Endothelial cell of umbilical vein (primary cell): ENCODE results near the gene FIBCD1. TPM values are rescaled to one million over a fixed set of nuclear protein-coding genes. Genes with fewer than 3 reads are reported as not detected.

Experiments
- BruUV-seq: library from RNA; stranded (reverse); fragments of 400-500 nt; replicated peaks from 2 replicates; lab custom pipeline; 2021; lab: Mats Ljungman, UMichigan
- CTCF ChIA-PET: fragments of 300-600, 350-600 bp; sonication (Branson Sonifier 250); formaldehyde crosslinking; loops from one replicate; lab custom pipeline; 2021; ENCODE audit warnings: antibody characterized with exemption, inconsistent platforms; lab: Charles Lee
- POLR2A ChIA-PET: fragments of 300-600, 350-600 bp; sonication (Branson Sonifier 250); formaldehyde crosslinking; loops from one replicate; lab custom pipeline; 2021; ENCODE audit warnings: antibody characterized with exemption, inconsistent platforms; lab: Charles Lee
- DNase-seq: peaks from one replicate; pipeline ENCODE4 v3.0.0-alpha.2; 2011; ENCODE audit warnings: low read depth, low spot score
- FAIRE-seq: peaks from 2 replicates; lab custom pipeline; 2011; peaks lifted over from hg19 to GRCh38; lab: Jason Lieb, UNC
- H2AFZ ChIP-seq: 2 replicates; pipeline ENCODE4 v1.6.0; 2012; ENCODE audit warnings: low read depth, low read length, control low read depth, inconsistent platforms
- H3K27ac ChIP-seq: 2 replicates; pipeline ENCODE4 v1.5.1; 2011; ENCODE audit warnings: low read depth, mild to moderate bottlenecking, control low read depth, low read length, moderate library complexity; ENCODE audit not compliant: insufficient read depth
- H3K27me3 ChIP-seq, 2 experiments: 2 replicates each; pipeline versions ENCODE4 v1.6.0 to v1.6.1; 2011; ENCODE audit warnings: low read length in 2 of 2, mixed read lengths in 1 of 2; ENCODE audit not compliant: control insufficient read depth in 2 of 2, insufficient read depth in 2 of 2
- H3K36me3 ChIP-seq, 2 experiments: 2 replicates in 1 of 2; 3 replicates in 1 of 2; pipeline ENCODE4 v1.5.1; 2011; ENCODE audit warnings: low read length in 2 of 2, mild to moderate bottlenecking in 1 of 2, moderate library complexity in 1 of 2; ENCODE audit not compliant: control insufficient read depth in 2 of 2, insufficient read depth in 2 of 2; ENCODE audit errors: extremely low read depth in 1 of 2
- H3K4me1 ChIP-seq: 3 replicates; pipeline ENCODE4 v1.5.1; 2011; ENCODE audit warnings: mild to moderate bottlenecking, low read length; ENCODE audit not compliant: control insufficient read depth, insufficient read depth; ENCODE audit errors: extremely low read depth
- H3K4me2 ChIP-seq: 2 replicates; pipeline ENCODE4 v1.6.1; 2011; ENCODE audit warnings: low read length, control low read depth, mixed read lengths; ENCODE audit not compliant: insufficient read depth
- H3K4me3 ChIP-seq, 3 experiments: fragments of 200-600 bp in 1 of 3; sonication (generic), shearing (Covaris generic) in 1 of 3; replicated peaks in 1 of 3; 2 replicates each; pipeline ENCODE4 v1.5.1; 2011 to 2016; ENCODE audit warnings: control low read depth in 3 of 3, low read length in 3 of 3, mild to moderate bottlenecking in 2 of 3, inconsistent platforms in 1 of 3, low read depth in 1 of 3, moderate library complexity in 1 of 3; ENCODE audit not compliant: insufficient read depth in 1 of 3
- H3K79me2 ChIP-seq: 2 replicates; pipeline ENCODE4 v1.6.0; 2012; ENCODE audit warnings: low read length, inconsistent platforms; ENCODE audit not compliant: control insufficient read depth, insufficient read depth
- H3K9ac ChIP-seq: replicated peaks from 2 replicates; pipeline ENCODE3; 2011; ENCODE audit warnings: low read length, control low read depth; ENCODE audit not compliant: insufficient read depth; ENCODE audit errors: extremely low read depth
- H3K9me1 ChIP-seq: replicated peaks from 3 replicates; pipeline ENCODE4 v1.6.0; 2011; ENCODE audit warnings: mild to moderate bottlenecking, low read length; ENCODE audit not compliant: control insufficient read depth, insufficient read depth; ENCODE audit errors: extremely low read depth
- H3K9me3 ChIP-seq: replicated peaks from 2 replicates; pipeline ENCODE4 v1.5.1; 2012; ENCODE audit warnings: low read length, inconsistent platforms; ENCODE audit not compliant: control insufficient read depth, insufficient read depth
- H4K20me1 ChIP-seq: replicated peaks from 2 replicates; pipeline ENCODE3; 2011; ENCODE audit warnings: mild to moderate bottlenecking, low read length; ENCODE audit not compliant: control insufficient read depth, insufficient read depth; ENCODE audit errors: extremely low read depth
- EZH2 ChIP-seq: IDR thresholded peaks from 2 replicates; pipeline ENCODE4 v1.6.1; 2012; ENCODE audit warnings: borderline replicate concordance, low read depth, mild to moderate bottlenecking, moderate library complexity, low read length, inconsistent platforms; ENCODE audit not compliant: severe bottlenecking
- FOS ChIP-seq: IDR thresholded peaks from 2 replicates; pipeline ENCODE4 v1.6.1; 2011; ENCODE audit warnings: mild to moderate bottlenecking, low read length, moderate library complexity, borderline replicate concordance; ENCODE audit not compliant: insufficient read depth
- GATA2 ChIP-seq: IDR thresholded peaks from 2 replicates; pipeline ENCODE4 v1.7.0; 2011; ENCODE audit warnings: low read depth, mild to moderate bottlenecking, moderate library complexity, mixed read lengths, low read length; ENCODE audit not compliant: insufficient read length, insufficient read depth
- JUN ChIP-seq: IDR thresholded peaks from 2 replicates; pipeline ENCODE4 v1.6.1; 2011; ENCODE audit warnings: borderline replicate concordance, low read depth; ENCODE audit not compliant: insufficient read length, insufficient read depth
- MYC ChIP-seq: IDR thresholded peaks from one replicate; pipeline ENCODE4 v1.6.1; 2011; ENCODE audit warnings: mild to moderate bottlenecking, low read depth, low read length
- POLR2A ChIP-seq: IDR thresholded peaks from 2 replicates; pipeline ENCODE4 v1.6.1; 2012; ENCODE audit warnings: low read depth, mild to moderate bottlenecking, control low read depth, low read length
- POLR2AphosphoS5 ChIP-seq: IDR thresholded peaks from 2 replicates; pipeline ENCODE4 v1.6.1; 2012; ENCODE audit warnings: low read depth, mild to moderate bottlenecking, control low read depth, low read length, moderate library complexity; ENCODE audit not compliant: insufficient read depth
- dilution Hi-C: fragments of 300-500 bp; cut with MboI; formaldehyde crosslinking; loops from one replicate; pipeline ENCODE4 v1.15.0; 2019; ENCODE audit warnings: low sequenced_read_pairs; ENCODE audit not compliant: extremely low pct_ligation_motif_present
- intact Hi-C: fragments of 100-400 bp; cut with micrococcal nuclease; formaldehyde crosslinking; loops from one replicate; pipeline ENCODE4 v1.10.0; 2022
- polyA plus RNA-seq, 4 experiments: library from polyadenylated mRNA; depleted of rRNA in 3 of 4; stranded (reverse) in 3 of 4; unstranded in 1 of 4; fragments of >200 nt; gene quantifications; 2 replicates each; pipeline versions ENCODE4 v1.2.1 to v1.2.3, GENCODE V29; 2011 to 2012; ENCODE audit warnings: missing spikeins in 1 of 4
- total RNA-seq: library from RNA; stranded (reverse); gene quantifications from 2 replicates; pipeline ENCODE4 v1.2.3, GENCODE V29; 2021
- TF ChIP-seq, protein P1 (sequence below): IDR thresholded peaks from 2 replicates; pipeline ENCODE4 v1.6.1; 2011; ENCODE audit not compliant: insufficient read depth, insufficient read length
- TF ChIP-seq, protein P2 (sequence below), 2 donors: IDR thresholded peaks; 1 replicate in 1 of 2; 2 replicates in 1 of 2; pipeline ENCODE4 v1.5.1; 2011; ENCODE audit warnings: low read length in 2 of 2, mild to moderate bottlenecking in 2 of 2, moderate library complexity in 2 of 2, control low read depth in 1 of 2, inconsistent platforms in 1 of 2, low read depth in 1 of 2; ENCODE audit not compliant: insufficient read depth in 1 of 2; ENCODE audit errors: extremely low read depth in 1 of 2

The FIBCD1 gene
- total and polyA plus RNA-seq, 2 donors (not counting 3 experiments of a cell fraction or from before 2014, with no cell fraction given): 0.14 TPM; not detected in 1

DNA sequence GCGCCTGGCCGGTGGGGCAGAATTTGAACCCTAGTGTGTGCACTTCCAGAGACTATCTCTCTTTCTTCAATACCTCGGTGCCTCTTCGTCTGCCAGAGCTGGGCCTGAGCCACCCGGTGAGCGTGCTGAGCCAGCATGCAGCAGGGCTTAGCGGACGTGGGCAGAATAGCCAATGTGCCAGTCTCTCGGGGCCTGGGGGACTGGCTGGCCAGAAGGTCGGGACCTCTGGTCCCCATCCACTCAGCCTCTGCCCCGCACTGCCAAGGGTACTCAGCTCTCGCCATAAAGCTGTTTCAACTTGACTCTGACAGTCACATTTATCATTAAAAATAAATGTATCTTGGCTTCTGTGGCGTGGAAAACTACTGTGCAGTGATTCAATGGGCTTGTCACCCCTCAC lies 4.2 kb upstream of the FIBCD1 start:
- Histone ChIP-seq H3K27me3 (peaks cover 10 to 22% of the 10 kb centered on the region in 2 experiments), H3K9me3 (no peaks in the 10 kb centered on the region), H4K20me1 (no peaks in the 10 kb centered on the region), H3K79me2 (no peaks in the 10 kb centered on the region), H2AFZ (no peak overlapping the region), H3K9me1 (no peaks in the 10 kb centered on the region), H3K4me3 (no peak overlapping the region), H3K4me1 (no peaks in the 10 kb centered on the region), H3K27ac (no peak overlapping the region), H3K36me3 (no peaks in the 10 kb centered on the region), H3K4me2 (no peak overlapping the region), H3K9ac (no peak overlapping the region)
- TF ChIP-seq FOS (no peak), POLR2A (no peak), EZH2 (no peak), POLR2AphosphoS5 (no peak), JUN (no peak), GATA2 (no peak), MYC (no peak)
- TF ChIP-seq, protein P1, sequence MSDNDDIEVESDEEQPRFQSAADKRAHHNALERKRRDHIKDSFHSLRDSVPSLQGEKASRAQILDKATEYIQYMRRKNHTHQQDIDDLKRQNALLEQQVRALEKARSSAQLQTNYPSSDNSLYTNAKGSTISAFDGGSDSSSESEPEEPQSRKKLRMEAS: no peak
- TF ChIP-seq, protein P2, sequence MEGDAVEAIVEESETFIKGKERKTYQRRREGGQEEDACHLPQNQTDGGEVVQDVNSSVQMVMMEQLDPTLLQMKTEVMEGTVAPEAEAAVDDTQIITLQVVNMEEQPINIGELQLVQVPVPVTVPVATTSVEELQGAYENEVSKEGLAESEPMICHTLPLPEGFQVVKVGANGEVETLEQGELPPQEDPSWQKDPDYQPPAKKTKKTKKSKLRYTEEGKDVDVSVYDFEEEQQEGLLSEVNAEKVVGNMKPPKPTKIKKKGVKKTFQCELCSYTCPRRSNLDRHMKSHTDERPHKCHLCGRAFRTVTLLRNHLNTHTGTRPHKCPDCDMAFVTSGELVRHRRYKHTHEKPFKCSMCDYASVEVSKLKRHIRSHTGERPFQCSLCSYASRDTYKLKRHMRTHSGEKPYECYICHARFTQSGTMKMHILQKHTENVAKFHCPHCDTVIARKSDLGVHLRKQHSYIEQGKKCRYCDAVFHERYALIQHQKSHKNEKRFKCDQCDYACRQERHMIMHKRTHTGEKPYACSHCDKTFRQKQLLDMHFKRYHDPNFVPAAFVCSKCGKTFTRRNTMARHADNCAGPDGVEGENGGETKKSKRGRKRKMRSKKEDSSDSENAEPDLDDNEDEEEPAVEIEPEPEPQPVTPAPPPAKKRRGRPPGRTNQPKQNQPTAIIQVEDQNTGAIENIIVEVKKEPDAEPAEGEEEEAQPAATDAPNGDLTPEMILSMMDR (IDR thresholded peaks at IDR 0.05; ENCODE audit: extremely low read depth in 1 of 2, insufficient read depth in 1 of 2, low read depth in 1 of 2, low read length in 2 of 2): no peak
- BruUV-seq: no TSS peak
- DNase-seq (no peak), FAIRE-seq (no peak)
- CTCF ChIA-PET: interaction anchor here (1.0 to 1.4 kb wide), 6 partner anchors 9 to 242 kb away, joined by 3 read pairs; no protein-coding TSS in a partner anchor
- dilution Hi-C loops (no loop called here), intact Hi-C loops (no loop called here)
- POLR2A ChIA-PET: no interaction called here
